PFSK-1 (cell line): Measurements from ENCODE around the gene DCUN1D4.

Experiments
- FOXP2 ChIP-seq: optimal IDR thresholded peaks from 2 replicates; pipeline ENCODE3; 2011; ENCODE audit warnings: borderline replicate concordance, control low read depth, inconsistent platforms; ENCODE audit not compliant: insufficient read depth; ENCODE audit errors: extremely low read length, extremely low read depth
- POLR2AphosphoS5 ChIP-seq: IDR thresholded peaks from 2 replicates; pipeline ENCODE4 v1.6.1; 2012; ENCODE audit warnings: low read depth, mild to moderate bottlenecking, control low read depth, low read length, moderate library complexity
- SIN3A ChIP-seq: IDR thresholded peaks from 2 replicates; pipeline ENCODE4 v1.6.1; 2012; ENCODE audit warnings: mild to moderate bottlenecking, low read length, moderate library complexity, borderline replicate concordance; ENCODE audit not compliant: insufficient read depth
- TAF1 ChIP-seq: IDR thresholded peaks from 2 replicates; pipeline ENCODE4 v1.6.1; 2012; ENCODE audit warnings: low read length, control low read depth, borderline replicate concordance; ENCODE audit not compliant: insufficient read depth
- TF ChIP-seq, protein P1 (sequence below), 2 experiments: IDR thresholded peaks; 2 replicates each; pipeline versions ENCODE4 v1.6.1 to v1.8.0; 2011 to 2012; ENCODE audit warnings: low read depth in 2 of 2, low read length in 2 of 2, control low read depth in 1 of 2, inconsistent platforms in 1 of 2, mild to moderate bottlenecking in 1 of 2, moderate library complexity in 1 of 2; ENCODE audit not compliant: insufficient read depth in 1 of 2

DNA sequence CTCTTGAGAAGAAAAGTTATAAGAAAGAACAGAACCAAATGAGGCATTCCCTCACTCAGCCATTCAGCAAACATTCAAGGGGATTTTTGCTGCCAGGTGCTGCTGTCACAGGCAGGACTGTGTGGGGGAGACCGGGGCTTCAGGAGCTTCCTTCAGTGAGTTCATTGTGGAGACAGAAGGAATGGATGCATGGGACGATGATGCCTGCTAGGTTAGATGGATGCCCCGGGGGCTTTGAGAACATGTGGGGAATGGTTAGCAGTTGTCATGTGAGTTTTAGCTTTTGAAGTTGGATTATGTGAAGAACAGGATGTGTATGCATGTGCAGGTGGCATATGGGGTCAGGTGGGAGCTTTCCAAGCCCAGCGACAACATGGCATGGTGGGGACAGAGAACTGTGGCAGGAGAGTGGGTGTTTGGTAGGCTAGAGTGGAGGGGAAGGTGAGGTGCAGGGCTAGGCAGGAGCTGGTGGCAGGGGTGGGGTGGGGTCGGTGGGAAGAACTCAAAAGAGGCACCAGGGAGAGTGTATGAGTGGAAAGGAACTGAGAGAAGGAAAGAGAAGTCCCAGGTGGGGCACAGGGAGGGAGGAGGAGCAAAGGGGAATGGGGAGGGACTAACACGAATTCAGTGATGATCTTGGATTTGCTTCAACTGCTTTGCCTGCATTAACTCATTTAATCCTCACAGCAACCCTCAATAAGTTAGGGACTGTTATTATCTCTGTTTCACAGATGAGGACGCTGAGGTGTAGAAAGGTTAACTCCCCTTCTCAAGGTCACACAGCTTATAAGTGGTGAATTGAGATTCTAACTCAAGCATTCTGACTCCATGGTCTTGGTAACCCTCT lies 8.4 kb downstream of the DCUN1D4 start:
- TF ChIP-seq POLR2AphosphoS5 (no peak), TAF1 (no peak), SIN3A (no peak), FOXP2 (no peak)
- TF ChIP-seq, protein P1, sequence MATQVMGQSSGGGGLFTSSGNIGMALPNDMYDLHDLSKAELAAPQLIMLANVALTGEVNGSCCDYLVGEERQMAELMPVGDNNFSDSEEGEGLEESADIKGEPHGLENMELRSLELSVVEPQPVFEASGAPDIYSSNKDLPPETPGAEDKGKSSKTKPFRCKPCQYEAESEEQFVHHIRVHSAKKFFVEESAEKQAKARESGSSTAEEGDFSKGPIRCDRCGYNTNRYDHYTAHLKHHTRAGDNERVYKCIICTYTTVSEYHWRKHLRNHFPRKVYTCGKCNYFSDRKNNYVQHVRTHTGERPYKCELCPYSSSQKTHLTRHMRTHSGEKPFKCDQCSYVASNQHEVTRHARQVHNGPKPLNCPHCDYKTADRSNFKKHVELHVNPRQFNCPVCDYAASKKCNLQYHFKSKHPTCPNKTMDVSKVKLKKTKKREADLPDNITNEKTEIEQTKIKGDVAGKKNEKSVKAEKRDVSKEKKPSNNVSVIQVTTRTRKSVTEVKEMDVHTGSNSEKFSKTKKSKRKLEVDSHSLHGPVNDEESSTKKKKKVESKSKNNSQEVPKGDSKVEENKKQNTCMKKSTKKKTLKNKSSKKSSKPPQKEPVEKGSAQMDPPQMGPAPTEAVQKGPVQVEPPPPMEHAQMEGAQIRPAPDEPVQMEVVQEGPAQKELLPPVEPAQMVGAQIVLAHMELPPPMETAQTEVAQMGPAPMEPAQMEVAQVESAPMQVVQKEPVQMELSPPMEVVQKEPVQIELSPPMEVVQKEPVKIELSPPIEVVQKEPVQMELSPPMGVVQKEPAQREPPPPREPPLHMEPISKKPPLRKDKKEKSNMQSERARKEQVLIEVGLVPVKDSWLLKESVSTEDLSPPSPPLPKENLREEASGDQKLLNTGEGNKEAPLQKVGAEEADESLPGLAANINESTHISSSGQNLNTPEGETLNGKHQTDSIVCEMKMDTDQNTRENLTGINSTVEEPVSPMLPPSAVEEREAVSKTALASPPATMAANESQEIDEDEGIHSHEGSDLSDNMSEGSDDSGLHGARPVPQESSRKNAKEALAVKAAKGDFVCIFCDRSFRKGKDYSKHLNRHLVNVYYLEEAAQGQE (IDR thresholded peaks at IDR 0.05; ENCODE audit: insufficient read depth in 1 of 2, low read depth in 2 of 2, low read length in 2 of 2): no peak
